Trophoblast cell (in vitro differentiated cells and primary cell): ENCODE data around the gene PLXDC2.
A peak's percentile ranks its signal among the peaks of the same experiment; 100 is the strongest.

Experiments used
- DNase-seq, 2 donors: peaks; one replicate each; pipeline ENCODE4 v3.0.0-alpha.2; 2016
- H2AFZ ChIP-seq: 2 replicates; pipeline ENCODE4 v1.6.1; 2013; ENCODE audit warnings: low read length, moderate library complexity, mild to moderate bottlenecking; ENCODE audit not compliant: insufficient read depth, poor library complexity
- H2AK5ac ChIP-seq: 2 replicates; pipeline ENCODE4 v1.6.1; 2013; ENCODE audit warnings: mild to moderate bottlenecking, low read length
- H2BK120ac ChIP-seq: 2 replicates; pipeline ENCODE4 v1.6.1; 2013; ENCODE audit warnings: low read length, mild to moderate bottlenecking, moderate library complexity; ENCODE audit not compliant: insufficient read depth, poor library complexity
- H2BK12ac ChIP-seq: 2 replicates; pipeline ENCODE4 v1.6.1; 2013; ENCODE audit warnings: mild to moderate bottlenecking, low read length, moderate library complexity
- H2BK5ac ChIP-seq: 2 replicates; pipeline ENCODE4 v1.6.1; 2013; ENCODE audit warnings: low read length, low read depth, moderate library complexity, mild to moderate bottlenecking; ENCODE audit not compliant: poor library complexity
- H3K14ac ChIP-seq: 2 replicates; pipeline ENCODE4 v1.6.1; 2013; ENCODE audit warnings: mild to moderate bottlenecking, low read length
- H3K18ac ChIP-seq: 2 replicates; pipeline ENCODE4 v1.6.1; 2013; ENCODE audit warnings: mild to moderate bottlenecking, low read length
- H3K23ac ChIP-seq: 2 replicates; pipeline ENCODE4 v1.6.1; 2013; ENCODE audit warnings: low read length
- H3K27ac ChIP-seq: 2 replicates; pipeline ENCODE4 v1.5.1; 2013; ENCODE audit warnings: low read depth, mild to moderate bottlenecking, inconsistent platforms, low read length, moderate library complexity
- H3K27me3 ChIP-seq: 2 replicates; pipeline ENCODE4 v1.6.1; 2013; ENCODE audit warnings: inconsistent platforms, mild to moderate bottlenecking, low read length, moderate library complexity; ENCODE audit not compliant: insufficient read depth
- H3K36me3 ChIP-seq, 2 experiments: 1 replicate in 1 of 2; 2 replicates in 1 of 2; pipeline ENCODE4 v1.6.1; 2013; ENCODE audit warnings: low read length in 2 of 2, mild to moderate bottlenecking in 2 of 2, moderate library complexity in 1 of 2; ENCODE audit not compliant: insufficient read depth in 2 of 2, control insufficient read depth in 1 of 2
- H3K4ac ChIP-seq: 2 replicates; pipeline ENCODE4 v1.6.1; 2013; ENCODE audit warnings: low read depth, mild to moderate bottlenecking, low read length, moderate library complexity
- H3K4me1 ChIP-seq, 2 experiments: 1 replicate in 1 of 2; 2 replicates in 1 of 2; pipeline ENCODE4 v1.6.1; 2013; ENCODE audit warnings: low read length in 2 of 2, mild to moderate bottlenecking in 2 of 2, moderate library complexity in 1 of 2; ENCODE audit not compliant: insufficient read depth in 2 of 2, control insufficient read depth in 1 of 2
- H3K4me2 ChIP-seq: 2 replicates; pipeline ENCODE4 v1.6.1; 2013; ENCODE audit warnings: inconsistent platforms, mild to moderate bottlenecking, low read length, moderate library complexity
- H3K4me3 ChIP-seq: 2 replicates; pipeline ENCODE4 v1.5.1; 2013; ENCODE audit warnings: mild to moderate bottlenecking, low read depth, low read length, inconsistent platforms
- H3K79me1 ChIP-seq: one replicate; pipeline ENCODE4 v1.6.1; 2013; ENCODE audit warnings: low read length
- H3K79me2 ChIP-seq: 2 replicates; pipeline ENCODE4 v1.6.1; 2013; ENCODE audit warnings: low read length, mild to moderate bottlenecking; ENCODE audit not compliant: control insufficient read depth, insufficient read depth, poor library complexity
- H3K9ac ChIP-seq: 2 replicates; pipeline ENCODE4 v1.6.1; 2013; ENCODE audit warnings: mild to moderate bottlenecking, low read length
- H3K9me3 ChIP-seq: 2 replicates; pipeline ENCODE4 v1.6.1; 2013; ENCODE audit warnings: low read depth, mild to moderate bottlenecking, control low read depth, inconsistent platforms, low read length; ENCODE audit not compliant: insufficient read depth
- H4K12ac ChIP-seq: 2 replicates; pipeline ENCODE4 v1.6.1; 2013; ENCODE audit warnings: low read depth, mild to moderate bottlenecking, low read length, moderate library complexity
- H4K8ac ChIP-seq: 2 replicates; pipeline ENCODE4 v1.6.1; 2013; ENCODE audit warnings: low read depth, mild to moderate bottlenecking, low read length, moderate library complexity
- H4K91ac ChIP-seq: one replicate; pipeline ENCODE4 v1.6.1; 2013; ENCODE audit warnings: low read depth, mild to moderate bottlenecking, low read length, moderate library complexity
- WGBS: extraction: QIAGEN DNeasy Blood & Tissue Kit; methylation state at CpG from one replicate; pipeline ENCODE4 v1.1.7; 2013; ENCODE audit warnings: missing lambda C conversion rate; ENCODE audit not compliant: insufficient read length, insufficient coverage; ENCODE audit errors: extremely low coverage; 5-methylcytosine and 5-hydroxymethylcytosine counted together

Gene PLXDC2

GRCh38 chr10:19812976-19813375, 3.3 kb upstream of the PLXDC2 start:
- H4K12ac ChIP-seq = no peak overlapping the region
- H3K9me3 ChIP-seq = no peaks in the 10 kb centered on the region
- peak in 1 of 2 donors; percentile 38 for DNase-seq
- no peak overlapping the region for H2AFZ ChIP-seq
- peaks cover 0 to 3% of the 10 kb centered on the region in 2 experiments for H3K4me1 ChIP-seq
- H3K23ac ChIP-seq = no peak overlapping the region
- no peak overlapping the region for H3K9ac ChIP-seq
- no peak overlapping the region for H3K14ac ChIP-seq
- no peak overlapping the region for H4K8ac ChIP-seq
- no peak overlapping the region for H2BK120ac ChIP-seq
- no peak overlapping the region for H3K4ac ChIP-seq
- H3K4me2 ChIP-seq = no peak overlapping the region
- WGBS = no CpG with 5 or more reads among the region's 3 CpGs
- no peak overlapping the region for H2BK12ac ChIP-seq
- H3K79me2 ChIP-seq = peaks cover 19% of the 10 kb centered on the region
- H3K36me3 ChIP-seq = no peaks in the 10 kb centered on the region
- H3K27ac ChIP-seq = no peak overlapping the region
- H3K18ac ChIP-seq = no peak overlapping the region
- H3K79me1 ChIP-seq = peaks cover 18% of the 10 kb centered on the region
- H2BK5ac ChIP-seq = no peak overlapping the region
- H3K4me3 ChIP-seq = no peak overlapping the region
- H2AK5ac ChIP-seq = no peak overlapping the region
- H3K27me3 ChIP-seq = no peaks in the 10 kb centered on the region
- H4K91ac ChIP-seq = no peak overlapping the region

DNA sequence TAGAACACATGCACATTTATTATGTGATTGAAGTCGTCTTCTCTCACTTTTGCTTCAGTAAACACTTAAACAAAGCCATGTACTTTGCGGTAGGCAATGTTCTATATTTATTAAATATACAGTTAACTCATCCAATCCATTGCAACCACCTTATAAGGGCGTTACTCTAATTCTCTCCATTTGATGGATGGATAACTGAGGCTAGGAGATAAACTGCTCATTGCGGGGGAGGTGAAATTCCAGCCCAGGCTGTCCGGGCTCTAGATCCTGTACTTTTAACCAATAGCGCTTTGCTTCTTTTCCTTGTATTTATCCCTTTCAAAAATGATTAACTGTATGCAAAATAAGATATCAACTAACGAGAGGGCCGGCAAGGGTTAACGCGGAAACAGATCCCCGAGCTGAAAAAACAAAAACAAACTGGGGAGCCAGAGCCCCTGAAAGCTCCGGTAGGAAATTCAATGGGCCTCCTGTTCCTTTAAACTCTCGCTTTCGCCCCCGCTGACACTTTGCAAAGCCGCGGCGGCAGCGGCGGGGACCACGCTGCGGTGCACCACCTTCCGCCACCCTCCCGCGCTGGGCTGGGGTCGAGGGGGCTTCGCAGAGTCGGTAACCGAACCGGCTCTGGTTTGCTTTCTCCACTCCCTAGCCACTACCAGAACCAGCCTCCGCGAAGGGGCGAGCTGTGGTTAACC, 1.0 kb upstream of the PLXDC2 start:
- H3K9ac ChIP-seq = peak overlapping the region; percentile 91
- H3K4me3 ChIP-seq = peak overlapping the region; percentile 92
- peak overlapping the region; percentile 33 for H4K12ac ChIP-seq
- no peak overlapping the region for H3K23ac ChIP-seq
- H3K9me3 ChIP-seq = no peaks in the 10 kb centered on the region
- peak overlapping the region; percentile 92 for H3K27ac ChIP-seq
- H3K79me2 ChIP-seq = peaks cover 19% of the 10 kb centered on the region
- peak overlapping the region; percentile 69 for H3K4me2 ChIP-seq
- no peaks in the 10 kb centered on the region for H3K36me3 ChIP-seq
- no peak overlapping the region for H2AK5ac ChIP-seq
- peak overlapping the region; percentile 80 for H2BK5ac ChIP-seq
- H3K14ac ChIP-seq = peak overlapping the region; percentile 69
- peak overlapping the region; percentile 89 for H4K91ac ChIP-seq
- peaks cover 18% of the 10 kb centered on the region for H3K79me1 ChIP-seq
- H2BK120ac ChIP-seq = peak overlapping the region; percentile 81
- H2BK12ac ChIP-seq = peak overlapping the region; percentile 9
- DNase-seq = no peak
- H2AFZ ChIP-seq = peak overlapping the region; percentile 42
- WGBS = no CpG with 5 or more reads among the region's 33 CpGs
- peak overlapping the region; percentile 87 for H4K8ac ChIP-seq
- H3K18ac ChIP-seq = peak overlapping the region; percentile 77
- H3K27me3 ChIP-seq = no peaks in the 10 kb centered on the region
- H3K4ac ChIP-seq = peak overlapping the region; percentile 10
- peaks cover 0 to 3% of the 10 kb centered on the region in 2 experiments for H3K4me1 ChIP-seq

DNA sequence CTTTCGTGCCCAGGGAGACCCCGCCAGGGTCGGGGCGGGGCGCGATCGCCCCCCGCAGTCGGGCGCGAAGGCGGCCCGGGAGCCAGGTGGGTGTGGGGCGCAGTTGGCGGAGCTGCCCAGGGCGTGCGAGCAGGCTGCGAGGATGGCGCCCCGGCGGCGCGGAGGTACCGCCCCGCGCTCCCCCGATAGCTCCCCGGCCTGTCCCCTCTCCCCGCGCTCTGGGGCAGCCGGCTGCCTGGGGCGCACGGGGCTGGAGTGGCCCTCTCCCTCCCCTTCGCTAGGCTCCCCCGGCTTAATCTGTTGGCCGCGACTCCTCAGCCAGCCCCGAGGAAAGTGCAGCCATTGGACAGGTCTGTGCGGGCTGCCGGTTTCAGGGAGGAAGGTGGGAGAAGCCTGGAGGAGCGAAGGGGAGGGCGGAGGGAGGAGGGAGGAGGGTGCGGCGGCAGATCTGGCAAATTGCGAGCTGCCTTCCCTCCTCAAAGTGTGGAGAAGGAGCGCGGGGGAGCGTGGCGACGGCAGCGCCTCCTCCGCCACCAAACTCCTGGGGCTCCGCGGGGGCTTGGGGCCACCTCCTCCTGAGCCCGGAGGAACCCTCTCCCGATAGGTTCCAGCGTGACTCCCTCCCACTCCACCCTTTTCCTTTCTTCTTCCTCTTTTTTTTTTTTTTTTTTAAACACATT, 361 bp upstream of the PLXDC2 start:
- no CpG with 5 or more reads among the region's 57 CpGs for WGBS

DNA sequence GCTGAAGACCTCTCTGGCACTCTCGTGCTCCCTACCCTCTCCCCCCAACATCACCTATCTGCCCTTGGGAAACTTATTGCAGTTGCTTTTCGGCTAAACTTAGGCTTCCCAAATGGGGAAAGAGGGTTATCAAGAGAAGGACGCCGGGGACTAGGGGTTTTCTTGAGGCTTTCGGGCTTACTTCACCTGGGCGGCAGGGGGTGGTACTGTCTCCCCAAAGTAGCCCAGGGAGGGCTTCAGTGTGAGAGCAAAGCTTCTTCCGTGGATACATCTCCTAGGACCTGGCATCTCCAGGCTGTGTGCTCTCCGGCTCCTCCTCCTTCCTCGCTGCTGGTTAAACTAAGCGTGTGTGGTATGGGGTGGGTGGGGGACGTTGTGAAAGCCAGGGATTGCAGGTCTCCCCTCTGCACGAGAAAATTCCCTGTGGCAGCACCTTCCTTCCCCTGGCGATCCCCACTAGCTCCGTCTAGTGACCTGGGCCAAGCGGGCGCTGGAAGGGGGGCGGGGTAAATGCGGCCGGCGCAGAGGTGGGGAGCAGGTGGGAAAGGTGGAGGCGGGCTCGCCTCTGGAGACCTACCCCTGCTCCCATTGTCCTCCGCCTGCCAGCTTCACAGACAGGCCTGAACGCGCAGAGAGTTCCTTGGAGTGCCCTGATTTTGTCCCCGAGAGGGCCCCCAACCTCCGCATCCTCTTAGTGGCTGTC, 1.1 kb downstream of the PLXDC2 start:
- Histone ChIP-seq H3K79me1 (peaks cover 18% of the 10 kb centered on the region), H2AFZ (peak overlapping the region; percentile 83), H3K27me3 (no peaks in the 10 kb centered on the region), H3K18ac (peak overlapping the region; percentile 92), H2AK5ac (no peak overlapping the region), H3K4me3 (peak overlapping the region; percentile 92), H4K91ac (peak overlapping the region; percentile 53), H3K23ac (no peak overlapping the region), H2BK12ac (peak overlapping the region; percentile 10), H4K12ac (no peak overlapping the region), H3K4me1 (peaks cover 2 to 3% of the 10 kb centered on the region in 2 experiments), H3K36me3 (no peaks in the 10 kb centered on the region), H3K9me3 (no peaks in the 10 kb centered on the region), H2BK5ac (peak overlapping the region; percentile 14), H3K27ac (peak overlapping the region; percentile 92), H3K4ac (peak overlapping the region; percentile 93), H4K8ac (peak overlapping the region; percentile 54), H3K79me2 (peaks cover 22% of the 10 kb centered on the region), H2BK120ac (no peak overlapping the region), H3K14ac (peak overlapping the region; percentile 41), H3K9ac (peak overlapping the region; percentile 86), H3K4me2 (peak overlapping the region; percentile 69)
- WGBS = no CpG with 5 or more reads among the region's 27 CpGs
- DNase-seq = peak in 1 of 2 donors; percentile 27

More for the DNA sequence above, 361 bp upstream of the PLXDC2 start:
- no peak overlapping the region for H3K23ac ChIP-seq
- H3K14ac ChIP-seq = peak overlapping the region; percentile 69
- H4K12ac ChIP-seq = peak overlapping the region; percentile 33
- peak overlapping the region; percentile 10 for H3K4ac ChIP-seq
- H3K18ac ChIP-seq = peak overlapping the region; percentile 77
- H3K79me2 ChIP-seq = peaks cover 20% of the 10 kb centered on the region
- no peaks in the 10 kb centered on the region for H3K36me3 ChIP-seq
- H4K91ac ChIP-seq = peak overlapping the region; percentile 89
- H3K4me3 ChIP-seq = peak overlapping the region; percentile 92
- peak overlapping the region; percentile 91 for H3K9ac ChIP-seq
- peak overlapping the region; percentile 87 for H4K8ac ChIP-seq
- H2AFZ ChIP-seq = peak overlapping the region; percentile 42
- H3K9me3 ChIP-seq = no peaks in the 10 kb centered on the region
- peak overlapping the region; percentile 81 for H2BK120ac ChIP-seq
- peaks cover 2 to 3% of the 10 kb centered on the region in 2 experiments for H3K4me1 ChIP-seq
- peak overlapping the region; percentile 80 for H2BK5ac ChIP-seq
- H2AK5ac ChIP-seq = no peak overlapping the region
- peak overlapping the region; percentile 9 for H2BK12ac ChIP-seq
- H3K79me1 ChIP-seq = peaks cover 18% of the 10 kb centered on the region
- H3K27ac ChIP-seq = peak overlapping the region; percentile 92
- H3K4me2 ChIP-seq = peak overlapping the region; percentile 69
- peak; percentile 62 to 65 for DNase-seq
- H3K27me3 ChIP-seq = no peaks in the 10 kb centered on the region
